HepG2 (cell line): ENCODE results near the gene PLCG1. TPM values are rescaled to one million over a fixed set of nuclear protein-coding genes. Genes with fewer than 3 reads are reported as not detected.

Experiments used
- ADNP ChIP-seq: sonication (generic); formaldehyde crosslinking; IDR thresholded peaks from 2 replicates; pipeline ENCODE4 v1.4.0; 2020; ENCODE audit warnings: missing genetic modification reagents
- BHLHE40 ChIP-seq: IDR thresholded peaks from 2 replicates; pipeline ENCODE4 v1.6.1; 2011; ENCODE audit warnings: low read length, improper control_type of control experiment
- DPF2 ChIP-seq: sonication (generic); formaldehyde crosslinking; IDR thresholded peaks from 2 replicates; pipeline ENCODE4 v1.4.0; 2020; ENCODE audit warnings: mild to moderate bottlenecking, low read depth, missing genetic modification reagents, borderline replicate concordance
- HNF1B ChIP-seq: sonication (generic); formaldehyde crosslinking; IDR thresholded peaks from 2 replicates; pipeline ENCODE4 v1.5.1; 2020; ENCODE audit warnings: mild to moderate bottlenecking, moderate library complexity, missing genetic modification reagents
- HOXA7 ChIP-seq: sonication (generic); formaldehyde crosslinking; IDR thresholded peaks from 2 replicates; pipeline ENCODE4 v1.8.1; 2022; ENCODE audit warnings: mild to moderate bottlenecking, missing genetic modification reagents, moderate library complexity
- MAFF ChIP-seq: IDR thresholded peaks from 2 replicates; pipeline ENCODE4 v1.6.1; 2011; ENCODE audit warnings: low read depth, low read length, improper control_type of control experiment
- MAX ChIP-seq: IDR thresholded peaks from 2 replicates; pipeline ENCODE4 v1.6.1; 2012; ENCODE audit warnings: inconsistent platforms
- MEF2D ChIP-seq: sonication (generic); formaldehyde crosslinking; IDR thresholded peaks from 2 replicates; pipeline ENCODE4 v1.5.1; 2020; ENCODE audit warnings: mild to moderate bottlenecking, missing genetic modification reagents
- NFE2L1 ChIP-seq: sonication (generic); formaldehyde crosslinking; IDR thresholded peaks from 2 replicates; pipeline ENCODE4 v1.4.0; 2020; ENCODE audit warnings: missing genetic modification reagents, mild to moderate bottlenecking, borderline replicate concordance
- SALL1 ChIP-seq: sonication (generic); formaldehyde crosslinking; IDR thresholded peaks from 2 replicates; pipeline ENCODE4 v1.8.0; 2022; ENCODE audit warnings: mild to moderate bottlenecking, missing genetic modification reagents
- SOX5 ChIP-seq: IDR thresholded peaks from 2 replicates; pipeline ENCODE4 v1.6.1; 2016; ENCODE audit warnings: borderline replicate concordance
- THAP9 ChIP-seq: sonication (generic); formaldehyde crosslinking; IDR thresholded peaks from 2 replicates; pipeline ENCODE4; 2020; ENCODE audit warnings: missing genetic modification reagents, mild to moderate bottlenecking, borderline replicate concordance
- UBTF ChIP-seq: sonication (generic); formaldehyde crosslinking; IDR thresholded peaks from 2 replicates; pipeline ENCODE4 v1.4.0; 2020; ENCODE audit warnings: mild to moderate bottlenecking, missing genetic modification reagents
- ZFP37 ChIP-seq: sonication (generic); formaldehyde crosslinking; IDR thresholded peaks from 2 replicates; pipeline ENCODE4 v1.4.0; 2020; ENCODE audit warnings: missing genetic modification reagents, borderline replicate concordance
- ZNF12 ChIP-seq: sonication (generic); formaldehyde crosslinking; IDR thresholded peaks from 2 replicates; pipeline ENCODE4 v1.5.0; 2020; ENCODE audit warnings: missing genetic modification reagents
- ZNF552 ChIP-seq: sonication (generic); formaldehyde crosslinking; IDR thresholded peaks from 2 replicates; pipeline ENCODE4 v1.9.0; 2022; ENCODE audit warnings: missing genetic modification reagents, mild to moderate bottlenecking, borderline replicate concordance
- ZNF674 ChIP-seq: sonication (generic); formaldehyde crosslinking; IDR thresholded peaks from 2 replicates; pipeline ENCODE4 v1.5.0; 2020; ENCODE audit warnings: low read depth, mild to moderate bottlenecking, missing genetic modification reagents
- ZNF713 ChIP-seq: sonication (generic); formaldehyde crosslinking; IDR thresholded peaks from 2 replicates; pipeline ENCODE4 v1.4.0; 2020; ENCODE audit warnings: mild to moderate bottlenecking, missing genetic modification reagents
- ZNF883 ChIP-seq: sonication (generic); formaldehyde crosslinking; IDR thresholded peaks from 2 replicates; pipeline ENCODE4 v1.5.1; 2020; ENCODE audit warnings: mild to moderate bottlenecking, missing genetic modification reagents; ENCODE audit errors: not compliant biosample characterization
- polyA plus RNA-seq, 8 experiments: library from polyadenylated mRNA; depleted of rRNA in 3 of 8; stranded (reverse) in 7 of 8; unstranded in 1 of 8; fragments of >200 nt; fragmentation: Illumina TruSeq in 4 of 8; extraction: Trizol in 4 of 8; gene quantifications; 2 replicates each; pipeline versions ENCODE4 v1.2.1 to v1.2.3, GENCODE V29; 2011 to 2016; ENCODE audit warnings: low read depth in 4 of 8, missing spikeins in 1 of 8, mixed read lengths in 1 of 8; ENCODE audit not compliant: insufficient read depth in 1 of 8
- total RNA-seq, 5 experiments: library from RNA; depleted of rRNA; stranded (reverse); fragments of >200 nt; fragmentation: Illumina TruSeq; extraction: Trizol; gene quantifications; 2 replicates each; pipeline ENCODE4 v1.2.3, GENCODE V29; 2016; ENCODE audit warnings: low read depth in 1 of 5

PLCG1 gene
- total and polyA plus RNA-seq, 2 of the 13 experiments (the other 11 are each of a cell fraction or from before 2014, with no cell fraction given), result 85.3 to 158 TPM

GRCh38 chr20:41141153-41141815, 3.9 kb downstream of the PLCG1 start (continued):
- peak; percentile 4; the same call in 1 of the 2 replicates for TF ChIP-seq SALL1 (CRISPR knock-in tag)
- TF ChIP-seq UBTF (CRISPR knock-in tag), result peak; percentile 72
- no peak for TF ChIP-seq HOXA7 (CRISPR knock-in tag)
- TF ChIP-seq ZNF552 (CRISPR knock-in tag), result no peak
- TF ChIP-seq ZNF12 (CRISPR knock-in tag), result no peak; the same call in 1 of the 2 replicates
- no peak for TF ChIP-seq MEF2D
- TF ChIP-seq DPF2, result 0 out of 2 replicates have a peak, but pooled peaks have one; percentile 24
- TF ChIP-seq MAFF, result no peak
- peak; percentile 16 for TF ChIP-seq ZNF883 (CRISPR knock-in tag)
- no peak for TF ChIP-seq ADNP
- no peak for TF ChIP-seq ZNF674 (CRISPR knock-in tag)
- TF ChIP-seq HNF1B (CRISPR knock-in tag), result peak; percentile 57; the same call in 1 of the 2 replicates
- peak; percentile 51; the same call in 1 of the 2 replicates for TF ChIP-seq ZNF713 (CRISPR knock-in tag)
- no peak for TF ChIP-seq ZFP37 (CRISPR knock-in tag)
- TF ChIP-seq MAX, result peak; percentile 77
- 0 out of 2 replicates have a peak, but pooled peaks have one; percentile 36 for TF ChIP-seq BHLHE40
- TF ChIP-seq THAP9 (CRISPR knock-in tag), result peak; percentile 50; the same call in 1 of the 2 replicates
- 0 out of 2 replicates have a peak, but pooled peaks have one; percentile 41 for TF ChIP-seq NFE2L1
- TF ChIP-seq SOX5 (CRISPR knock-in tag), result peak; percentile 31; the same call in 1 of the 2 replicates
